Skeletal muscle tissue (tissue), 4 donors: ENCODE measurements around the gene VAV2. TPM values are rescaled to one million over a fixed set of nuclear protein-coding genes. Genes with fewer than 3 reads are reported as not detected.

Experiments
- H3K27ac ChIP-seq: one replicate; pipeline ENCODE4 v1.7.0; 2013; ENCODE audit warnings: mild to moderate bottlenecking, low read depth, low read length, inconsistent platforms
- H3K27me3 ChIP-seq, 3 donors: one replicate each; pipeline ENCODE4 v1.7.0; 2013; ENCODE audit warnings: low read length in 3 of 3; ENCODE audit not compliant: control insufficient read depth in 3 of 3, insufficient read depth in 3 of 3
- H3K36me3 ChIP-seq, 3 donors: one replicate each; pipeline ENCODE4 v1.7.0; 2013; ENCODE audit warnings: low read length in 3 of 3; ENCODE audit not compliant: control insufficient read depth in 3 of 3, insufficient read depth in 3 of 3
- H3K4me1 ChIP-seq, 3 donors: one replicate each; pipeline ENCODE4 v1.7.0; 2013; ENCODE audit warnings: low read length in 3 of 3, mild to moderate bottlenecking in 3 of 3; ENCODE audit not compliant: control insufficient read depth in 3 of 3, insufficient read depth in 3 of 3
- H3K4me3 ChIP-seq, 3 donors: one replicate each; pipeline ENCODE4 v1.7.0; 2013; ENCODE audit warnings: low read length in 3 of 3
- H3K9ac ChIP-seq, 3 donors: one replicate each; pipeline ENCODE4 v1.7.0; 2013; ENCODE audit warnings: low read length in 3 of 3, mild to moderate bottlenecking in 3 of 3, moderate library complexity in 2 of 3, low read depth in 1 of 3
- H3K9me3 ChIP-seq, 3 donors: one replicate each; pipeline ENCODE4 v1.7.0; 2013; ENCODE audit warnings: low read length in 3 of 3; ENCODE audit not compliant: control insufficient read depth in 3 of 3
- total RNA-seq: library from RNA; depleted of rRNA; stranded (reverse); fragments of >200 nt; gene quantifications from one replicate; pipeline ENCODE4 v1.2.3, GENCODE V29; 2014
- donor health status: Osteomylitis.

VAV2 gene
- total RNA-seq, 1 donor from 2014 or later, result 9.9 TPM

DNA sequence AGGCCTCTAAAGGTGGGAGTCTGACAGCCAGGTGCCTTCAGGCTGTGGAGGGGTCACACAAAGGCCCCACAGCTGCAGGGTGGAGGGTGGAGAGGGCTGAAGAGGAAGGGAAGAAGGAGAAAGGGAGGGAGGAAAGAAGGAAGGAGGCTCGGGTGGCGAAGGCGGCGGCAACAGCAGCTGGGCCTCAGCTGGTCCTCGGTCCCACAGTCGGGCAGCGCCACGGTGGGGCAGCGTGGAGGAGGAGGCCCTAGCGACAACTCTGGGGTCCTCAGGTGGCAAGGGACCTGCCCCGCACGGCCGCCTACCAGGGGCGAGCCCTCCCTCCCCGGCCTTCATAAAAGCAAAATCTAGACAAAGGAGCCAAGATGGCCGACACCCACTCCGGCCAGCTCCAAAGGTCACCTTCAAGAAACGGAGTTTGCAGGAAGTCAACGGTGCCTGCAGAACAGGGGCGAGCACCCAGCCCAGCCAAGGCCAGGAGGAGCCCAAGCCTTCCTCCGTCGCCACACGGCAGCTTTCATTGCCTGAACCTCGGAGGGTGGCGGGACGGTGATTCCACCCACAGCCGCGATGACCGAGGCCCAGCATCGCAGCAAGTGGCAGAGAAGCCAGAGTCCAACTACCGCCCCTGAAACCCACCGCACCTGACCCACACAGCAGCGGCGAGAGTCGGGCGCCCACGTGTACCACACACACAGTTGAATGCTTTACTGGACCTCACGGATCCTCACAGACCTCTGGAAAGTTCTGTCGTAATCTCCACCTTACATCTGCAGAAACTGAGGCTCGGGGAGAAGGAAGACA lies 98.7 kb downstream of the VAV2 start:
- Histone ChIP-seq H3K27ac (no peak overlapping the region), H3K4me1 (peaks cover 0 to 7% (median 0%) of the 10 kb centered on the region in 3 donors), H3K36me3 (no peaks in the 10 kb centered on the region), H3K27me3 (peaks cover 3 to 8% (median 6%) of the 10 kb centered on the region in 3 donors), H3K4me3 (no peak overlapping the region), H3K9ac (no peak overlapping the region), H3K9me3 (no peaks in the 10 kb centered on the region)

DNA sequence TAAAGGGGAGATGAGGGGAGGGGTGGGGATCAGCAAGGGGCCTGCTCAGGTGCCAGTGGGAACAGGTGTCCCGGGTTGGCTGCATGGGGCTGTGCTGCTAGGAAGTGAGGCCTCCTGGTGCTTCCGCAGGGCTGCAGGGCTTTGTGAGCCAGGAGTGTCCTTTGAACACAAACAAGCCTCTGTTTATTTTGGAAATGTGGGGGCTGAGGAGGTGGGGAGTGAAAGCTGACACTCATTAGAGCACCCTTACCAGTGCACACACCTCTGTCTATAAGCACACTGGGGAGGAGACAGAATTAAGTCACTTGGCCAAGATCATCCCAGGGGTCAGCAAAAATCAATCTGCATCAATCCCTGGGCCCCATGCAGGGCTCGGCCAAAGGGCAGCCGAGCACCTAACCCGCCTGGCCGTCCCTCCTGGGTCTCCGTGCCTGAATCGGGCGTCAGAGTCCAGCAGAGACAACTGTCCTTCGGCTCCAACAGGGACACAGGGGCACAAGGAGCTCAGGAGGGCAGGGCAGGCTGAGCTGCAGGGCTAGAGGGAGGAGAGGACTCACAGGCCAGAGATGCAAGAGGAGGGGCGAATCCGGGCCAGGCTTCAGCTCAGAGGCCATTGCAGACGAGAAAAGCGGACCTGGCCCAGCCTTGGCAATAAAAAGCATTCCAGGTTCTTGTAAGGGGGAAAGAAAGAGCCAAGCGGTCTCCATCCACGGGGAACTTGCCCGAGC lies 99.8 kb downstream of the VAV2 start:
- no peak overlapping the region for H3K9ac ChIP-seq
- H3K27me3 ChIP-seq, result peaks cover 3 to 8% (median 6%) of the 10 kb centered on the region in 3 donors
- H3K4me3 ChIP-seq, result no peak overlapping the region
- H3K4me1 ChIP-seq, result peaks cover 0 to 3% (median 0%) of the 10 kb centered on the region in 3 donors
- no peaks in the 10 kb centered on the region for H3K9me3 ChIP-seq
- no peaks in the 10 kb centered on the region for H3K36me3 ChIP-seq
- H3K27ac ChIP-seq, result no peak overlapping the region

DNA sequence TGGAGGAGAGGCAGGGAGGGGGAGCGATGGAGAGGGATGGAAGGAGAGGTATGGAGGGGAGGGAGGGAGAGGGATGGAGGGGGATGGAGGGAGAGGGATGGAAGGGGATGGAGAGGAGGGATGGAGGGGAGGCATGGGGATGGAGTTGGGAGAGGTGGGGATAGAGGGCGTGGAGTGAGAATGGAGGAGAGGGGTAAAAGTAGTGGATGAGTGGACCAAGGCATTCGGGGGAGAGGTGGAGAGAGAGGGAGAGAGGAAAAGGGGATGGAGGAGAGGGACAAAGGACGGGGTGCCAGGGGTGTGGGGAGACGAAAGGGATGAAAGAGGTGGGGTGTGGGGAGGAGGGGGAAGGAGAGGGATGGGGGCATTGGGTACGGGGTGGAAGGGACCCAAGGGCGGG lies 100.4 kb downstream of the VAV2 start:
- no peaks in the 10 kb centered on the region for H3K9me3 ChIP-seq
- no peak overlapping the region for H3K4me3 ChIP-seq
- no peak overlapping the region for H3K9ac ChIP-seq
- no peak overlapping the region for H3K27ac ChIP-seq
- H3K4me1 ChIP-seq, result peaks cover 0 to 2% (median 2%) of the 10 kb centered on the region in 3 donors
- H3K36me3 ChIP-seq, result no peaks in the 10 kb centered on the region
- H3K27me3 ChIP-seq, result peaks cover 3 to 8% (median 6%) of the 10 kb centered on the region in 3 donors

DNA sequence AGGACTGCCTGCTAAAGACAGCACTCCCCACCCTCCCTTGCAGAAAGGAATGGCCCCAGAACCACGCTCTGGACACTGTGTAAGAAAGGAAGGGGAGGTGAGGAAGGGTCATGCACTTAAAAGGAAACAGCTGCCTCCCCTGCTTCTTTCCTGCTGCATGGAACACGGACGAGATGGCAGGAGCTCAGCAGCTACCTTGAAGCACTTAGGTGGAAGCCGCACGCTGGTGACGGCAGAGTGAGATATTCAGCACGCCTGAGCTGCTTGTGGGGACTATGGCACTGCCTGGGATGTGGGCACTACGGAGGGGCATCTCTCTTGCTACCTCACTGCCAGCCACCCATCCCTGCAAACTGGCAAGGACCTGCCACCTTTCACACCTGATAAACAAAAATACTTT lies 101.5 kb downstream of the VAV2 start:
- Histone ChIP-seq H3K27ac (no peak overlapping the region), H3K4me1 (peaks cover 0 to 2% (median 2%) of the 10 kb centered on the region in 3 donors), H3K36me3 (no peaks in the 10 kb centered on the region), H3K9me3 (no peaks in the 10 kb centered on the region), H3K27me3 (peaks cover 3 to 8% (median 6%) of the 10 kb centered on the region in 3 donors), H3K9ac (no peak overlapping the region), H3K4me3 (no peak overlapping the region)

DNA sequence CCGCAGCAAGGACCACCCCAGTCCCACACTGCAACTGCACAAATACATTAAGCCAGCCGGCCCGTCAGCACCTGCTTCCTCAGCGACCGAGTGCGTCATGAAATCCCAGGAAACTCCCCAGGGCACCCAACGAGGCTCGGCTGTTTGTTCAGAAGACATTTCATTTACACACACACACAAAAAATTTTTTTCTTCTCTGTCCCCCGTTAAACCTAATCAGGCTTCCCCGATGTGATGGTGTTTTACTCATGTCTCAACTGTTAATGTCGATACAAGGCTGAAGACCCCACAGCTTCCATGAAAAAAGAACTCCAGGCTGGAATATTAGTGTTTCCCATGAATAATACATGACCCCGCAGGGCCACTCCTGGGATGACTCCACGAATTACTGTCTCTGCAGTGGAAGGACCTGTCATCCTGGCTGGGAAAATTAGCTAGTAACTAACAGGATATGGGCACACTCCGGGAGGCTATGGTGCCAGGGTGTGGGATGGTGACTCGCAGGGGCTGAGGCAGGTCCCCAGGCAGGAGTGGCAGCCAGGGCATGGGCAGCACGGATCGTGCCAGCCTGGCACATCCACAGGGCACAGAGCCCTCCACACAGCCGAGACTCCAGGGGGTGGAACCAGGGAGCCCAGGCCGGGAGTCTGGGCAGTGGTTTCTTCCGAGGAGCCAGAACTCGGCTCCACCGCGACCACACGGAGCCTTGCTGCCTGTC lies 102.4 kb downstream of the VAV2 start:
- Histone ChIP-seq H3K36me3 (no peaks in the 10 kb centered on the region), H3K9ac (no peak overlapping the region), H3K27me3 (peaks cover 5 to 8% (median 6%) of the 10 kb centered on the region in 3 donors), H3K4me1 (peaks cover 0 to 2% (median 2%) of the 10 kb centered on the region in 3 donors), H3K4me3 (no peak overlapping the region), H3K9me3 (no peaks in the 10 kb centered on the region), H3K27ac (no peak overlapping the region)

DNA sequence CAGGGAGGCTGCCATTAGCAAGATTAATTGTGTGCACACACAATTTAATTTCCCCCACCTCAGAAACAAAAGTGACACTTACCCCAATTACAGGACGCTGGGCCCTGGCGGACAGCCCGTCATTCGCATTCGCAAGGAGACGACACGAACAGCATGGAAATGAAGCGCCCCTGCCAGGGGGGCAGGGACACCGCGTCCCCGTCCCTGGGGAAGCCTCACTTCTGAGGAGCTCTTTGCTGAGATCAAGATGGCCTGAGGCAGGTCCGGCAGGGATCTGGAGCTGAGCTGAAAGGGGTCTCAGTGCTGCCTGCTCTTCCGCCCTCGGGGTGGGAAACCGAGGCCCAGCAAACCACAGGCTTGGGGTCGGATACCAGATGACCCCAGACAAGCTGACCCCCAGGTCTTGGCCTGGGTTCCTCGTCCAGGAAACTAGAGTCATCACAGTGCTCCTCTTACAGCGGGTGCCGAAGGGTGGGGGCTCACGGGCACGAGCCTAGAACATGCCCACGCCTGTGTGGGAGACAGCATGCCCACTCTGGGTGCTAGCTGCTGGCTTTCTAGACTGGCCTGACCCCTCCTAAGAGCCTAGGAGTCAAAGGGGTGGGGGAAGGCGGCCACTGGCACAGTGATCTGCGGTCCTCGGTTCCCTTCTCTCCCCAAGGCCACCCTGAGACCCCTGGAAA lies 103.2 kb downstream of the VAV2 start:
- no peaks in the 10 kb centered on the region for H3K9me3 ChIP-seq

DNA sequence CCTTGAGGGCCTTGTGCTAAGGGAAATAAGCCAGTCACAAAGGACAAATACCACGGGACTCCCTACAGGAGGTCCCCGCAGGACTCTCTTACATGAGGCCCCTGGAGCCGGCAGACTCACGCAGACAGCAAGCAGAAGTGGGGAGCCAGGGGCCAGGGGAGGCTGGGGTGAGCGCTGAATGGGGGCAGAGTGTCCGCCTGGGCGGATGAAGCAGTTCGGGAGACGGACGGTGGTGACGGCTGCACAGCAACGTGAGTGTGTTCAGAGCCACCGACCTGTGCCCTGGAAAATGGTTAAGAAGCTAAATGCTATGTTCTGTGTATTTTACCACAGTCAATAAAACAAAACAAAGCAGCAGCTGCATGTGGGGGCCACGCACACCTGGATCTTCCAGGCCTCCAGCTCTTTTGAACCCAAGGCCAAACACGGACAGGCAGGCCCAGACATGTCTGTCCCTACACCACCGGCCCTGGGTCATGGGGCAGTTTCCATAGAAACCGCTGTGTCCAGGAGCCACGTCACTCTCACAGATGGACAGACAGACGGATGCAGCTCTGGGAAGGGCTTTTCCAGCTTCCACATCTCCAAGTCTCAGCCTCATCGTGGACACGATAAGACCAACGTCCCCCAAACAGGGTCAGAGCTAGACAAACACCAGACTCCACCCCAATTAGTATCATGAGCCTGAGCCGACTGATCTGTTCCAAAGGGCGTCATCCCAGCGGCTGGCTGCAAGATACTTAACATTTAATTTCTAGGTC lies 103.9 kb downstream of the VAV2 start:
- peaks cover 0 to 2% (median 2%) of the 10 kb centered on the region in 3 donors for H3K4me1 ChIP-seq
- H3K27me3 ChIP-seq, result peaks cover 7 to 8% (median 8%) of the 10 kb centered on the region in 3 donors
- no peak overlapping the region for H3K4me3 ChIP-seq
- H3K9me3 ChIP-seq, result no peaks in the 10 kb centered on the region
- no peak overlapping the region for H3K27ac ChIP-seq
- no peak overlapping the region for H3K9ac ChIP-seq
- H3K36me3 ChIP-seq, result no peaks in the 10 kb centered on the region

More for the DNA sequence above, 103.2 kb downstream of the VAV2 start:
- Histone ChIP-seq H3K4me1 (peaks cover 0 to 2% (median 2%) of the 10 kb centered on the region in 3 donors), H3K9ac (no peak overlapping the region), H3K27me3 (peaks cover 6 to 8% (median 6%) of the 10 kb centered on the region in 3 donors), H3K36me3 (no peaks in the 10 kb centered on the region), H3K4me3 (no peak overlapping the region), H3K27ac (no peak overlapping the region)

DNA sequence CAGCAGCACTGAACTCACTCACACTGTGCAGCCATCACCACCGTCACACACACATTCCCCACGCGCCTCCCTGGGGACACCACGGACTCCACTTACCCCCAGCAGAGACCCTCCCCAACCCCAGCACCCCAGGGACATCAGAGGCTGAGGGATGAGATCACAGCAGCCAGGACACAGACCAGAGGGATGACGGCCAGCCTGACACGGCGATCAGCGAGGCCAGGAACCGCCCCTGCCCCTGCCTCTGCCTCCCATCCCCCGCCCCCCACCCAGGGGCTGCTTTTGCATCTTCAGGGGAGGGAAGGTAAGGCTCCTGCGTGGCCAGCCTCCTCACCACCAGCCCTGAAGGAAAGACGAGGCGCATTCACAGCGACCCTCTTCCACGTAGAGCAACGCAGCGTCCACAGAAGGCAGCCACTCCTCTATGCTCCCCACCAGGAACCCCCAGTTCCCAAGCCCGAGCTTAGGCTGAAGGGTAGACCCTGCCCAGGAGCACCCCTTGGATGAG lies 104.5 kb downstream of the VAV2 start:
- H3K27ac ChIP-seq, result no peak overlapping the region
- no peaks in the 10 kb centered on the region for H3K9me3 ChIP-seq
- H3K9ac ChIP-seq, result no peak overlapping the region
- H3K4me3 ChIP-seq, result no peak overlapping the region
- no peaks in the 10 kb centered on the region for H3K36me3 ChIP-seq
- H3K4me1 ChIP-seq, result peaks cover 0 to 2% (median 2%) of the 10 kb centered on the region in 3 donors
- H3K27me3 ChIP-seq, result peaks cover 8 to 9% (median 9%) of the 10 kb centered on the region in 3 donors
